Epithelial cell of esophagus (primary cell): ENCODE measurements around the gene MIA.
"Not testable (repeated sequence)": the region's sequence is repeated elsewhere in the genome, so short reads cannot be mapped to it uniquely, and the experiment has no call there.

Experiments used
- DNase-seq: peaks from one replicate; pipeline ENCODE4 v3.0.0; 2010; ENCODE audit warnings: low read depth
- H3K4me3 ChIP-seq: 2 replicates; pipeline ENCODE4 v1.5.1; 2011; ENCODE audit warnings: mild to moderate bottlenecking, low read length, control low read depth
- TF ChIP-seq, protein P1 (sequence below): IDR thresholded peaks from 2 replicates; pipeline ENCODE4 v1.5.1; 2011; ENCODE audit warnings: low read depth, mild to moderate bottlenecking, low read length, control low read depth, inconsistent platforms; ENCODE audit not compliant: insufficient read depth; ENCODE audit errors: missing control alignments

The MIA gene

DNA sequence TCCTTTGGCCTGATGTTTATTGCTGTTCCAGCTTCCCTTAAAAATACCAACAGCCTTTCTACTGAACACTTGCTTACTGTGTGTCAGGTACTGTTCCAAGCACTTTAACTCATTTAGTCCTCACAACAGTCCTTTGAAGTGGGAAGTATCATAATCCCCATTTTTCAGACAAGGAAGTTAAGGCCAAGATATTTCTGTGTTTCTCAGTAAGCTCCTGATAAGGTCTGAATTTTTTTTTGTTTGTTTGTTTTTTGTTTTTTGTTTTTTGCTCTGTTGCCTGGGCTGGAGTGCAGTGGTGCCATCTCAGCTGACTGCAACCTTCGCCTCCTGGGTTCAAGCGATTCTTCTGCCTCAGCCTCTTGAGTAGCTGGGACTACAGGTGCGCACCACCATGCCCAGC lies 16.8 kb upstream of the MIA start:
- DNase-seq: no peak
- no peak overlapping the region for H3K4me3 ChIP-seq
- TF ChIP-seq, protein P1, sequence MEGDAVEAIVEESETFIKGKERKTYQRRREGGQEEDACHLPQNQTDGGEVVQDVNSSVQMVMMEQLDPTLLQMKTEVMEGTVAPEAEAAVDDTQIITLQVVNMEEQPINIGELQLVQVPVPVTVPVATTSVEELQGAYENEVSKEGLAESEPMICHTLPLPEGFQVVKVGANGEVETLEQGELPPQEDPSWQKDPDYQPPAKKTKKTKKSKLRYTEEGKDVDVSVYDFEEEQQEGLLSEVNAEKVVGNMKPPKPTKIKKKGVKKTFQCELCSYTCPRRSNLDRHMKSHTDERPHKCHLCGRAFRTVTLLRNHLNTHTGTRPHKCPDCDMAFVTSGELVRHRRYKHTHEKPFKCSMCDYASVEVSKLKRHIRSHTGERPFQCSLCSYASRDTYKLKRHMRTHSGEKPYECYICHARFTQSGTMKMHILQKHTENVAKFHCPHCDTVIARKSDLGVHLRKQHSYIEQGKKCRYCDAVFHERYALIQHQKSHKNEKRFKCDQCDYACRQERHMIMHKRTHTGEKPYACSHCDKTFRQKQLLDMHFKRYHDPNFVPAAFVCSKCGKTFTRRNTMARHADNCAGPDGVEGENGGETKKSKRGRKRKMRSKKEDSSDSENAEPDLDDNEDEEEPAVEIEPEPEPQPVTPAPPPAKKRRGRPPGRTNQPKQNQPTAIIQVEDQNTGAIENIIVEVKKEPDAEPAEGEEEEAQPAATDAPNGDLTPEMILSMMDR: no peak

- DNase-seq: no peak
- TF ChIP-seq, protein P1: no peak
- no peak overlapping the region for H3K4me3 ChIP-seq
Observed at GRCh38 chr19:40759352-40759751, 16.0 kb upstream of the MIA start.

GRCh38 chr19:40762754-40763470 lies 12.4 kb upstream of the MIA start:
- DNase-seq: no peak
- TF ChIP-seq, protein P1: no peak
- no peak overlapping the region for H3K4me3 ChIP-seq

DNA sequence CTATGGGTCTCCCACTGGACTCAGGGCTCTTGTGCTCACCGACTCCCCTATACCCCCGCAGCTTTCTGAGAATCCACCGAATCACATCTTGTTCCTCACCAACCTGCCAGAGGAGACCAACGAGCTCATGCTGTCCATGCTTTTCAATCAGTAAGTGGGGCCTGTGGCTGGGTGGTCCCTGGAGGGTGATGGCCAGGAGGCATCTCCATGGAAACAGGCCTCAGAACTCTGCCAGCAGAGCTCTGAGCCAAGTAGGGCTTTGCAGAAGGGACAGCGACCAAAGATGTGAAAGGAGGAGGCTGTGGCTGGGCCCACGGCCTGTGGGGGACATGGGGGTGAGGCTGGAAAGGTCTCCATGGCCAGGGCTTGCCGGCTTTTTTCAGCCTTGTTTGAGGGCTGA lies 11.8 kb upstream of the MIA start:
- TF ChIP-seq, protein P1: no peak
- no peak overlapping the region for H3K4me3 ChIP-seq
- no peak for DNase-seq

DNA sequence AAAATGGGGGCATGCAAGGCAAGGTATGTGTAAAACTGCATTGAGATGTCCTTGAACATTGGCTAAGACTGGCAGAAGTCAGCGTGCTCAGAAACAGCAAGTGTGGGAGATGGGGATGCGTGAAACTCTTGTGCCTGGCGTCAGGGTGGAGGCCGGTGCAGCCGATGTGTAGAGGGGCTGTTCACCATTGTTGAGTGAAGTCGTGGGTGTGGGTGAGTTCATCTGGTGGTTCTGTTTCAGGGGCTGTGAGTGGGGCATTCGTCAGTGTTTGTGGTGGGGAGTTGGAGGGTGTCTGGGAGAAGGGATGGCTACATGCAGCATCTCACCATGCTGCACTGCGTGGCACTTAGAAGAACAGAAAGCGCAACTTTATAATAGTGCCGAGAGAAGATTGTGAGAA lies 11.4 kb upstream of the MIA start:
- H3K4me3 ChIP-seq: no peak overlapping the region
- TF ChIP-seq, protein P1: no peak
- DNase-seq: no peak

DNA sequence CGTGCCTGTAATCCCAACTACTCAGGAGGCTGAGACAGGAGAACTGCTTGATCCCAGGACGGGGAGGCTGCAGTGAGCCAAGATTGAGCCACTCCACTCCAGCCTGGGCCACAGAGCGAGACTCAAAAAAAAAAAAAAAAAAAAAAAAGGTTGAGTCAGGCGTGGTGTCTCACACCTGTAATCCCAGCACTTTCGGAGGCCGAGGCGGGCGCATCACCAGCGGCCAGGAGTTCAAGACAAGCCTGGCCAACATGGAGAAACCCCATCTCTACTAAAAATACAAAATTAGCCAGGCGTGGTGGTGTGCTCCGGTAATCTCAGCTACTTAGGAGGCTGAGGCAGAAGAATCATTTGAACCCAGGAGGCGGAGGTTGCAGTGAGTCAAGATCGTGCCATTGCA lies 8.9 kb upstream of the MIA start:
- not testable (repeated sequence) for DNase-seq, H3K4me3 ChIP-seq

GRCh38 chr19:40768869-40769268 lies 6.5 kb upstream of the MIA start:
- TF ChIP-seq, protein P1: no peak
- no peak for DNase-seq
- H3K4me3 ChIP-seq: no peak overlapping the region

GRCh38 chr19:40771101-40771862 lies 4.0 kb upstream of the MIA start:
- DNase-seq, H3K4me3 ChIP-seq: not testable (repeated sequence)
